DOHH2 (cell line): ENCODE measurements around the gene TTC34.

ENCODE experiments used
- H3F3A ChIP-seq: fragments of 200-600 bp; sonication (generic), shearing (Covaris generic); 2 replicates; pipeline ENCODE4 v1.6.0; 2016; ENCODE audit warnings: antibody characterized with exemption, mild to moderate bottlenecking; ENCODE audit not compliant: control insufficient read depth, insufficient read depth
- H3K27ac ChIP-seq: fragments of 200-600 bp; sonication (generic); 2 replicates; pipeline ENCODE4 v1.5.1; 2014; ENCODE audit warnings: low read depth, mild to moderate bottlenecking, low read length, moderate library complexity
- H3K27me3 ChIP-seq: fragments of 200-600 bp; sonication (generic); 2 replicates; pipeline ENCODE4 v1.6.1; 2014; ENCODE audit warnings: mild to moderate bottlenecking, low read length, mixed read lengths; ENCODE audit not compliant: control insufficient read depth
- H3K36me3 ChIP-seq: fragments of 200-600 bp; sonication (generic); 2 replicates; pipeline ENCODE4 v1.6.1; 2014; ENCODE audit warnings: mild to moderate bottlenecking, low read length, moderate library complexity, mixed read lengths; ENCODE audit not compliant: control insufficient read depth
- H3K4me1 ChIP-seq: fragments of 200-600 bp; sonication (generic); 2 replicates; pipeline ENCODE4 v1.6.1; 2014; ENCODE audit warnings: mild to moderate bottlenecking, low read length, mixed read lengths; ENCODE audit not compliant: control insufficient read depth
- H3K4me2 ChIP-seq: fragments of 200-600 bp; sonication (generic); 2 replicates; pipeline ENCODE4 v1.6.0; 2014; ENCODE audit warnings: mild to moderate bottlenecking, low read length, moderate library complexity
- H3K4me3 ChIP-seq: fragments of 200-600 bp; sonication (generic); 2 replicates; pipeline ENCODE4 v1.5.1; 2014; ENCODE audit warnings: mild to moderate bottlenecking, low read length, mixed read lengths
- H3K79me2 ChIP-seq: fragments of 200-600 bp; sonication (generic); 2 replicates; pipeline ENCODE4 v1.6.1; 2014; ENCODE audit warnings: mild to moderate bottlenecking, low read length, mixed read lengths; ENCODE audit not compliant: control insufficient read depth
- H3K9me2 ChIP-seq: fragments of 200-600 bp; sonication (generic); replicated peaks from 2 replicates; pipeline ENCODE4 v1.6.1; 2014; ENCODE audit warnings: mild to moderate bottlenecking, low read length, mixed read lengths; ENCODE audit not compliant: control insufficient read depth
- H3K9me3 ChIP-seq: fragments of 200-600 bp; sonication (generic); 2 replicates; pipeline ENCODE4 v1.6.1; 2014; ENCODE audit warnings: antibody characterized with exemption, low read length, mixed read lengths; ENCODE audit not compliant: control insufficient read depth, insufficient read depth
- H4K20me1 ChIP-seq: fragments of 200-600 bp; sonication (generic); 2 replicates; pipeline ENCODE4 v1.6.0; 2014; ENCODE audit warnings: low read depth, mild to moderate bottlenecking, antibody characterized with exemption, low read length, moderate library complexity; ENCODE audit not compliant: control insufficient read depth, insufficient read depth
- CTCF ChIP-seq: fragments of 200-600 bp; sonication (generic); IDR thresholded peaks from one replicate; pipeline ENCODE4 v1.5.1; 2014; ENCODE audit warnings: antibody characterized with exemption, mild to moderate bottlenecking, low read depth, low read length; ENCODE audit not compliant: poor library complexity, severe bottlenecking
- EZH2phosphoT487 ChIP-seq: fragments of 200-600 bp; sonication (generic); IDR thresholded peaks from 2 replicates; pipeline ENCODE4 v1.6.1; 2017; ENCODE audit warnings: borderline replicate concordance, mild to moderate bottlenecking, antibody characterized with exemption, low read length, moderate library complexity, mixed read lengths

TTC34 gene

GRCh38 chr1:2808831-2809605, 7.5 kb upstream of the TTC34 start:
- H3K27ac ChIP-seq = no peak overlapping the region
- H3K9me3 ChIP-seq = no peaks in the 10 kb centered on the region; the same call in 1 of the 2 replicates
- H3K4me2 ChIP-seq = no peak overlapping the region
- H3F3A ChIP-seq = no peaks in the 10 kb centered on the region
- H3K79me2 ChIP-seq = no peaks in the 10 kb centered on the region
- no peaks in the 10 kb centered on the region for H3K4me1 ChIP-seq
- no peaks in the 10 kb centered on the region for H3K36me3 ChIP-seq
- H3K9me2 ChIP-seq = no peaks in the 10 kb centered on the region
- no peak overlapping the region for H3K4me3 ChIP-seq
- no peaks in the 10 kb centered on the region for H3K27me3 ChIP-seq
- H4K20me1 ChIP-seq = no peaks in the 10 kb centered on the region
- TF ChIP-seq EZH2phosphoT487 = no peak
- no peak for TF ChIP-seq CTCF

GRCh38 chr1:2808386-2808705, 6.9 kb upstream of the TTC34 start:
- no peak overlapping the region for H3K27ac ChIP-seq
- H4K20me1 ChIP-seq = no peaks in the 10 kb centered on the region
- no peaks in the 10 kb centered on the region for H3K27me3 ChIP-seq
- H3K9me3 ChIP-seq = no peaks in the 10 kb centered on the region; the same call in 1 of the 2 replicates
- TF ChIP-seq CTCF (no peak), EZH2phosphoT487 (no peak)
- no peaks in the 10 kb centered on the region for H3K9me2 ChIP-seq
- H3K4me3 ChIP-seq = no peak overlapping the region
- no peaks in the 10 kb centered on the region for H3F3A ChIP-seq
- no peak overlapping the region for H3K4me2 ChIP-seq
- H3K36me3 ChIP-seq = no peaks in the 10 kb centered on the region
- H3K4me1 ChIP-seq = no peaks in the 10 kb centered on the region
- no peaks in the 10 kb centered on the region for H3K79me2 ChIP-seq

- Histone ChIP-seq H3K27me3 (no peaks in the 10 kb centered on the region), H3K9me2 (no peaks in the 10 kb centered on the region), H3F3A (no peaks in the 10 kb centered on the region), H3K4me3 (no peak overlapping the region), H3K9me3 (no peaks in the 10 kb centered on the region; the same call in 1 of the 2 replicates), H3K4me2 (no peak overlapping the region), H3K4me1 (no peaks in the 10 kb centered on the region), H3K79me2 (no peaks in the 10 kb centered on the region), H3K36me3 (no peaks in the 10 kb centered on the region), H4K20me1 (no peaks in the 10 kb centered on the region), H3K27ac (no peak overlapping the region)
- TF ChIP-seq EZH2phosphoT487 = no peak
- no peak for TF ChIP-seq CTCF
Observed at GRCh38 chr1:2807678-2808385, 6.3 kb upstream of the TTC34 start.
